Right lobe of liver (tissue), 4 donors: ENCODE data around the gene R3HDM2.

Source experiments
- CTCF ChIP-seq, 4 donors: fragments of 200-600 bp in 3 of 4; fragments of 450-650 bp in 1 of 4; IDR thresholded peaks; one replicate each; pipeline versions ENCODE4 v1.5.1 to v1.8.0; 2016 to 2022; ENCODE audit warnings: antibody characterized with exemption in 4 of 4, mild to moderate bottlenecking in 2 of 4
- POLR2A ChIP-seq: fragments of 450-650 bp; IDR thresholded peaks from one replicate; pipeline ENCODE4 v1.6.1; 2017; ENCODE audit warnings: antibody characterized with exemption, mild to moderate bottlenecking
- donor health status: DM: no; HTN: no; CAD: no.
- donor health status: DM: no; HTN: no; CAD: no.
- donor health status: DM: no; HTN: yes; CAD: no.

- TF ChIP-seq CTCF (IDR thresholded peaks at IDR 0.05) (no peak), POLR2A (no peak)
Observed at GRCh38 chr12:57369202-57369601, 61.6 kb downstream of the R3HDM2 start.
